Astrocyte (in vitro differentiated cells and primary cell): ENCODE data around the gene ANKRD63. TPM values are rescaled to one million over a fixed set of nuclear protein-coding genes. Genes with fewer than 3 reads are reported as not detected.

Source experiments
- DNase-seq: peaks from one replicate; pipeline ENCODE4 v3.0.0-alpha.2; 2010; ENCODE audit warnings: low read depth
- FAIRE-seq: peaks from 2 replicates; lab custom pipeline; 2011; peaks lifted over from hg19 to GRCh38; lab: Jason Lieb, UNC
- H2AFZ ChIP-seq: 2 replicates; pipeline ENCODE4 v1.6.0; 2012; ENCODE audit warnings: low read depth, low read length, inconsistent platforms
- H3K27ac ChIP-seq: 2 replicates; pipeline ENCODE4 v1.5.1; 2011; ENCODE audit warnings: low read depth, low read length, inconsistent platforms
- H3K27me3 ChIP-seq: 2 replicates; pipeline ENCODE4 v1.6.0; 2011; ENCODE audit warnings: low read length, inconsistent platforms; ENCODE audit not compliant: insufficient read depth
- H3K36me3 ChIP-seq: 2 replicates; pipeline ENCODE4 v1.5.1; 2011; ENCODE audit warnings: low read length, inconsistent platforms; ENCODE audit not compliant: insufficient read depth
- H3K4me1 ChIP-seq: 2 replicates; pipeline ENCODE4 v1.5.1; 2011; ENCODE audit warnings: low read length, inconsistent platforms; ENCODE audit not compliant: insufficient read depth
- H3K4me2 ChIP-seq: 2 replicates; pipeline ENCODE4 v1.6.0; 2012; ENCODE audit warnings: low read length, inconsistent platforms
- H3K4me3 ChIP-seq: 2 replicates; pipeline ENCODE4 v1.5.1; 2011; ENCODE audit warnings: low read depth, mild to moderate bottlenecking, low read length, inconsistent platforms; ENCODE audit not compliant: insufficient read depth
- H3K79me2 ChIP-seq: 2 replicates; pipeline ENCODE4 v1.6.0; 2012; ENCODE audit warnings: mild to moderate bottlenecking, low read length, inconsistent platforms; ENCODE audit not compliant: insufficient read depth
- H3K9ac ChIP-seq: 2 replicates; pipeline ENCODE4 v1.6.0; 2012; ENCODE audit warnings: mild to moderate bottlenecking, low read length, inconsistent platforms
- H3K9me3 ChIP-seq: 2 replicates; pipeline ENCODE4 v1.5.1; 2012; ENCODE audit warnings: low read depth, mild to moderate bottlenecking, low read length, inconsistent platforms; ENCODE audit not compliant: insufficient read depth
- H4K20me1 ChIP-seq: 2 replicates; pipeline ENCODE4 v1.6.0; 2012; ENCODE audit warnings: low read length, inconsistent platforms; ENCODE audit not compliant: insufficient read depth
- H3K27ac Mint-ChIP-seq: one replicate; pipeline ENCODE4 v1.8.0; 2021; ENCODE audit warnings: mild to moderate bottlenecking, mixed read lengths; ENCODE audit not compliant: unreplicated experiment
- H3K27me3 Mint-ChIP-seq: one replicate; pipeline ENCODE4 v1.8.0; 2021; ENCODE audit warnings: low read depth, mixed read lengths; ENCODE audit not compliant: unreplicated experiment
- H3K36me3 Mint-ChIP-seq: one replicate; pipeline ENCODE4 v1.8.0; 2021; ENCODE audit warnings: low read depth, mixed read lengths; ENCODE audit not compliant: unreplicated experiment
- H3K4me1 Mint-ChIP-seq: one replicate; pipeline ENCODE4 v1.8.0; 2021; ENCODE audit warnings: low read depth, mixed read lengths; ENCODE audit not compliant: unreplicated experiment
- H3K4me3 Mint-ChIP-seq: one replicate; pipeline ENCODE4 v1.8.0; 2021; ENCODE audit warnings: mild to moderate bottlenecking, moderate library complexity, mixed read lengths; ENCODE audit not compliant: unreplicated experiment
- H3K9me3 Mint-ChIP-seq: one replicate; pipeline ENCODE4 v1.8.0; 2021; ENCODE audit warnings: mild to moderate bottlenecking, mixed read lengths; ENCODE audit not compliant: unreplicated experiment
- CTCF ChIP-seq: IDR thresholded peaks from 2 replicates; pipeline ENCODE4 v1.5.1; 2011; ENCODE audit warnings: low read depth, mild to moderate bottlenecking, inconsistent platforms, low read length, moderate library complexity; ENCODE audit not compliant: insufficient read depth
- EZH2 ChIP-seq: IDR thresholded peaks from 2 replicates; pipeline ENCODE4 v1.6.1; 2012; ENCODE audit warnings: mild to moderate bottlenecking, low read length, inconsistent platforms; ENCODE audit not compliant: insufficient read depth
- total RNA-seq: library from RNA; stranded (reverse); gene quantifications from 2 replicates; pipeline ENCODE4 v1.2.1, GENCODE V29; 2021

Gene ANKRD63
- total RNA-seq, 1 donor from 2014 or later: not detected

GRCh38 chr15:40240619-40241221 lies 42.1 kb downstream of the ANKRD63 start:
- Histone ChIP-seq H3K79me2 (no peaks in the 10 kb centered on the region), H3K4me1 (peaks cover 11% of the 10 kb centered on the region), H3K9me3 (no peaks in the 10 kb centered on the region), H3K4me2 (no peak overlapping the region), H4K20me1 (peaks cover 5% of the 10 kb centered on the region), H2AFZ (no peak overlapping the region), H3K36me3 (no peaks in the 10 kb centered on the region), H3K27ac (no peak overlapping the region), H3K9ac (no peak overlapping the region), H3K27me3 (peaks cover 3% of the 10 kb centered on the region), H3K4me3 (no peak overlapping the region)
- FAIRE-seq (no peak), DNase-seq (no peak)
- no peak for TF ChIP-seq EZH2
- TF ChIP-seq CTCF: no peak
- Mint-ChIP-seq H3K27me3 (peaks cover 29% of the 10 kb centered on the region), H3K4me1 (peaks cover 19% of the 10 kb centered on the region), H3K4me3 (no peak overlapping the region), H3K36me3 (no peaks in the 10 kb centered on the region), H3K9me3 (peaks cover 2% of the 10 kb centered on the region), H3K27ac (no peak overlapping the region)

GRCh38 chr15:40239693-40240618 lies 42.9 kb downstream of the ANKRD63 start:
- H3K4me1 ChIP-seq: peaks cover 11% of the 10 kb centered on the region
- peak overlapping the region; percentile 75 for H3K4me3 Mint-ChIP-seq
- peak overlapping the region; percentile 70 for H3K9ac ChIP-seq
- H3K4me2 ChIP-seq: peak overlapping the region; percentile 90
- DNase-seq (no peak), FAIRE-seq (no peak)
- peaks cover 5% of the 10 kb centered on the region for H4K20me1 ChIP-seq
- no peaks in the 10 kb centered on the region for H3K36me3 ChIP-seq
- H3K27me3 ChIP-seq: peaks cover 3% of the 10 kb centered on the region
- H3K9me3 ChIP-seq: no peaks in the 10 kb centered on the region
- H3K27me3 Mint-ChIP-seq: peaks cover 29% of the 10 kb centered on the region
- peaks cover 18% of the 10 kb centered on the region for H3K4me1 Mint-ChIP-seq
- no peak overlapping the region for H3K4me3 ChIP-seq
- peak; percentile 18 for TF ChIP-seq EZH2
- TF ChIP-seq CTCF: no peak
- H3K27ac ChIP-seq: no peak overlapping the region
- no peak overlapping the region for H3K27ac Mint-ChIP-seq
- no peak overlapping the region for H2AFZ ChIP-seq
- no peaks in the 10 kb centered on the region for H3K79me2 ChIP-seq
- no peaks in the 10 kb centered on the region for H3K36me3 Mint-ChIP-seq
- peaks cover 2% of the 10 kb centered on the region for H3K9me3 Mint-ChIP-seq
